Measurements from ENCODE around the gene AS3MT.

DNA sequence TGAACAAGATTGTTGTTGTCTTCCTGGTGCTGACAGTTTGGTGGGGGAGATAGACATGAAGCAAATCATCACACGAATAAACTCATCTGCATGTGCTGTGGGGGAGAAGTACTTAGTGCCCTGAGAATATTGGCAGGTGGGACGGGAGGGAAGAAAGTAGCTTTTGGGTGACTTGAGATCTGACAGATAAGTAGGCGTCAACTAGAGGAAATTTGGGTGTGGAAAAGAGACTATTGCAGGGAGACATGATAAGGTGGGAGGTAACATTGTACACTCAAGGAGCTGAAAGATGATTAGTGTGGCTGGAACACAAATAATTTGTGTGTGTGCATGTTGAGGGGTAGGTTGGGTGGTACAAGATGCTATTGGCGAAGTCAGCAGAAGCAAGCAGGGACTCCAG, 78.9 kb downstream of the AS3MT start:
- no peak for TF ChIP-seq RFX5 (IDR thresholded peaks at IDR 0.05)
- TF ChIP-seq, protein P1, sequence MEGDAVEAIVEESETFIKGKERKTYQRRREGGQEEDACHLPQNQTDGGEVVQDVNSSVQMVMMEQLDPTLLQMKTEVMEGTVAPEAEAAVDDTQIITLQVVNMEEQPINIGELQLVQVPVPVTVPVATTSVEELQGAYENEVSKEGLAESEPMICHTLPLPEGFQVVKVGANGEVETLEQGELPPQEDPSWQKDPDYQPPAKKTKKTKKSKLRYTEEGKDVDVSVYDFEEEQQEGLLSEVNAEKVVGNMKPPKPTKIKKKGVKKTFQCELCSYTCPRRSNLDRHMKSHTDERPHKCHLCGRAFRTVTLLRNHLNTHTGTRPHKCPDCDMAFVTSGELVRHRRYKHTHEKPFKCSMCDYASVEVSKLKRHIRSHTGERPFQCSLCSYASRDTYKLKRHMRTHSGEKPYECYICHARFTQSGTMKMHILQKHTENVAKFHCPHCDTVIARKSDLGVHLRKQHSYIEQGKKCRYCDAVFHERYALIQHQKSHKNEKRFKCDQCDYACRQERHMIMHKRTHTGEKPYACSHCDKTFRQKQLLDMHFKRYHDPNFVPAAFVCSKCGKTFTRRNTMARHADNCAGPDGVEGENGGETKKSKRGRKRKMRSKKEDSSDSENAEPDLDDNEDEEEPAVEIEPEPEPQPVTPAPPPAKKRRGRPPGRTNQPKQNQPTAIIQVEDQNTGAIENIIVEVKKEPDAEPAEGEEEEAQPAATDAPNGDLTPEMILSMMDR (IDR thresholded peaks at IDR 0.05) = no peak
- TF ChIP-seq POLR2A (IDR thresholded peaks at IDR 0.05; ENCODE audit: low read length) = no peak
- TF ChIP-seq RAD21 (conservative IDR thresholded peaks at IDR 0.05 in 1 of 2, IDR thresholded peaks at IDR 0.05 in 1 of 2) = no peak
- TF ChIP-seq ZC3H11A (IDR thresholded peaks at IDR 0.05) = no peak
- TF ChIP-seq, protein P2, sequence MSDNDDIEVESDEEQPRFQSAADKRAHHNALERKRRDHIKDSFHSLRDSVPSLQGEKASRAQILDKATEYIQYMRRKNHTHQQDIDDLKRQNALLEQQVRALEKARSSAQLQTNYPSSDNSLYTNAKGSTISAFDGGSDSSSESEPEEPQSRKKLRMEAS (IDR thresholded peaks at IDR 0.05) = no peak
- no peak for TF ChIP-seq MAZ (IDR thresholded peaks at IDR 0.05; ENCODE audit: borderline replicate concordance, low read depth, low read length)

All from A549 (cell line).